DMS153 (cell line): Measurements from ENCODE around the gene TPSB2.
"Not testable (repeated sequence)": the region's sequence is repeated elsewhere in the genome, so short reads cannot be mapped to it uniquely, and the experiment has no call there.

Source experiments
- DNase-seq: peaks from one replicate; lab custom pipeline; 2025; lab: John Stamatoyannopoulos, UW

The TPSB2 gene

GRCh38 chr16:1199347-1200013, 30.5 kb downstream of the TPSB2 start:
- DNase-seq = no peak

GRCh38 chr16:1198671-1199346, 31.2 kb downstream of the TPSB2 start:
- not testable (repeated sequence) for DNase-seq

- DNase-seq = no peak
Observed at GRCh38 chr16:1198194-1198593, 31.8 kb downstream of the TPSB2 start.

GRCh38 chr16:1197237-1197866, 32.6 kb downstream of the TPSB2 start:
- DNase-seq = peak; percentile 88

DNA sequence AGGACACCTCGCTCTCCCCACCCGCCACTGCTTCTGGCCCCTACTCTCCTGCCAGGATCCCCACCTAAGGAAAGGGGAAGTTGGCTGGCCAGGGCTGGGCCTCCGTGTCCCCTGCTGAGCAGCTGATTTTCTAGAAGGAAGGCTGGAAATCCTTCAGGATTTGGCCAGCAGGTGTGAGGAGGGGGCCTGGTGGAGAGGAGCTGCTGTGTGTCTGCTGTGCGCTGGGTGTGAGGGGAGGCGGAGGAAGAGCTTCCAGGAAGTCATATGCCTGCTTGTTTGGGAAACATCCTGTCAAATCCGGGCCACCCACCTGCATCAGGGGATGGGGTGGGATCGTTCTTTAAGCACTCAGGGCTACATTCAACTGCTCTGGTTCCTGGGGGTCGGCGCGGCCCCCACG, 33.5 kb downstream of the TPSB2 start:
- DNase-seq = peak; percentile 19

GRCh38 chr16:1195393-1195666, 34.7 kb downstream of the TPSB2 start:
- DNase-seq = no peak

GRCh38 chr16:1194665-1195392, 35.2 kb downstream of the TPSB2 start:
- DNase-seq = no peak

DNA sequence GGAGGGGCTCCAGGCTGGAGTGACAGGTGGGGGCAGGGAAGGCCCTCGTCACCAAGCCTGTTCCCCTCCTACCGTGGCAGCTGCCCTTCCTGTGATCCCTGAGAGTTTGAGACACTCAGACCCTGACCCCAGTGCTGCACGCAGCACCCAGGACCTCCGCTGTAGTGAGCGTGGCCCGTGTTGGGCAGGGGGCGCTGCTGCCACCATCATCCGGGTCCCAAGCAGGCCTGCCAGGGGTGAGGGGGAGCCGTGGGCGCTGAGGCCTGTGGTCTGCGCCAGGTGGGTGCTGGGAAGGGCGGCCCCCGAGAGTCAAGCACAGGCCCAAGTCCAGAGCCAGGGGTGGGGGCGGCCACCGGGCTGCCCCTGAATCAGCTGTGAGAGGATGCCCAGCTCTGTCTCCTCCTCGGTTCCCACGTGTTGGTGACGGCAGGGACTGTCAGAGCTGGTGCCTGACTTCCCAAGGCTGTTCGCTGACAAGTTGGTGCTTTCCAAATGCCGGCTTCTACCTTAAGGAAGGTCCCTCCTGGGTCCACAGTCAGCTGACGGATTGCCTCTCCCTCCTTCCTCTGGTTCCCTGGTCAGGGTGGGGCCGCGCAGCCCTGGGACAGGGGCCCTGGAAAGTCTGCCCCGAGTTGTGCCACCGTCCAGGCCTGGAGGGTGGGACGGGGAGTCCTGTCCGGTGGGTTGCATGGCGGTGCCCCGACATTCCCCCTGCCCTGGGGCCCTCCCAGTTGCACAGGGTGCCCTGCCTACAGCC, 36.0 kb downstream of the TPSB2 start:
- no peak for DNase-seq

DNA sequence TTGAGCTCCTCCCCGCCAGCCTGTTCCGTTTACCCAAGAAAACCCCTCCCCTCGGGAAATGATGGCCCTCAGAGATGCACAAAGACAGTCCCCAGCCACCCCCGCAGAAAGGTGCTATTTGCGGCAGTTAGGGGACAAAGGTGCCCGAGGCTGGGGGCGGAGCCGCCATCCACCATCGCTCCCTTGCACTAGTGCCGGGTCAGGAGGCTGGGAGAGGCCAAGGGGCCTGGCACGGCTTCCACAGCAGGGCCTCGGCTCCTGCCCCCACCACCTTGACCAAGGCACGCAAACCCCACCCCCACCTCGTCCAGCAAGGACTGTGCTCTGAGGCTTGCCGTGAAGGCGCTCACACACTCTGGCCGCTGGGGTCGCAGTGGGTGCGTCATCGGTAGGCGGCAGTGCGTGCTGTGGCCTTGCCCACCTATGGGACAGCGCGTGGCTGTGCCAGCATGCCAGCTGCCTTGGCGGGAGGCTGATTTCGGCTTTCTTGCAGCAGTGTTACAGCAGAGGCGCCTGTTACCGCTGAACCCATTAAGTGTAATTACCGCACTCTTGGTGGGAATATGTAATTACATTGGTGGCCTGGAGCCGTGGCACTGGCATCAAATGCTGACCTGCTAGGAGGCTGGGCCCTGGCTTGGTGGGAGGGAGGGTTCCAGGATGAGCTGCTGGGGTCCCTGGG, 36.7 kb downstream of the TPSB2 start:
- peak; percentile 66 for DNase-seq

DNA sequence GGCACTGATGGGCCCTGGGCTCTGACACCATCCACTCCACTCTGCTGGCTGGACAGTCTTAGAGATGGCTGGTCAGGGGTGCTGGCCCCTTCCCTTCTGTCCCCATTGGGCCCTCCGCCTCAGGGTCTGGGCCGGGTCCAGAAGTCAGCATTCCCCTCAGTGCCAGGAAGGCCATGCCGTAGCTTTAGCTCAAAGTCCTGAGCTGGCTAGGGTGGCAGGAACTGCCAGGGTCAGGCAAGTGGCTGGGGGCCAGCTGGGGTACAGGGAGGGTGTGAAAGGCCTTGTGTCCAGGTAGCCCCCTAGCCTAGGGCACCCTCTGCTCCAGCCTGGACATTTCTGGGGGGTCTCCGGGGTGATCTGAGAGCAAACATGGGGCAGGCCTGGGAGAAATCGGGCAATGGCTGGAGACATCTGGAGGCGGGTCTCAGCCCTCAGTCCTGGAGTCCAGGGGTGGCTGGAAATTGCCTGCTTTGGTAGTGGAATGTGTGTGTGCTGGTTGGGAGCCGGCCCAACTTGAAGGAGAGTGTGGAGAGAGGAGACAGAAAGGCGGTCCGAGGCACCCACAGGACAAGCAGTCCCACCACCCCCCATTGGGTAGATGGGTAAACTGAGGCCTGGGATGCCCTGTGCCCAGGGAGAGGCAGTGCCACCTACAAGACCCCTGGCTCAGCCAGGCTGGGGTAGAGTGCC, 37.5 kb downstream of the TPSB2 start:
- no peak for DNase-seq

DNA sequence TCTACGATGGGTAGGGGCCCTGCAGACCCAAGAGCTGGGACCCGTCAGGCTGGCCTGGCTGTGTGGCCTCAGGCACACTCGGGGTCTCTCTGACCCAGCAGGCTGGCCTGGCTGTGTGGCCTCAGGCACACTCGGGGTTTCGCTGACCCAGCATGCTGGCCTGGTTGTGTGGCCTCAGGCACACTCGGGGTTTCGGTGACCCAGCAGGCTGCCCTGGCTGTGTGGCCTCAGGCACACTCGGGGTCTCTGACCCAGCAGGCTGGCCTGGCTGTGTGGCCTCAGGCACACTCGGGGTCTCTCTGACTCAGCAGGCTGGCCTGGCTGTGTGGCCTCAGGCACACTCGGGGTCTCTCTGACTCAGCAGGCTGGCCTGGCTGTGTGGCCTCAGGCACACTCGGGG, 39.2 kb downstream of the TPSB2 start:
- not testable (repeated sequence) for DNase-seq

DNA sequence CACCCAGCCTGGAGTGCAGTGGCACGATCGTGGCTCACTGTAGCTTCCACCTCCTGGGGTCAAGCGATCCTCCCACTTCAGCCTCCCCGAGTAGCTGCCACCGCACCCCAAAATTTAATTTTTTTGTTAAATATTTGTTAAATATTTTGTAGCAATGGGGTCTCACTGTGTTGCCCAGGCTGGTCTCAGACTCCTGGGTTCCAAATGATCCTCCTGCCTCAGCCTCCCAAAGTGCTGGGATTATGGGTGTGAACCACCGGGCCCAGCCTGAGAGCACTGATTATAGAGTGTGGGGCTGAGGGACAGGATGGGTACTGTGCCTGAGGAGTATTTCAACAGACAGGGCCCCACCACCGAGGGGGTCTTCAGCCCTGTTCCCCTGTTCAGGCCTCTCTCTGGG, 40.5 kb downstream of the TPSB2 start:
- DNase-seq = no peak

GRCh38 chr16:1188432-1189189, 41.4 kb downstream of the TPSB2 start:
- DNase-seq = no peak

DNA sequence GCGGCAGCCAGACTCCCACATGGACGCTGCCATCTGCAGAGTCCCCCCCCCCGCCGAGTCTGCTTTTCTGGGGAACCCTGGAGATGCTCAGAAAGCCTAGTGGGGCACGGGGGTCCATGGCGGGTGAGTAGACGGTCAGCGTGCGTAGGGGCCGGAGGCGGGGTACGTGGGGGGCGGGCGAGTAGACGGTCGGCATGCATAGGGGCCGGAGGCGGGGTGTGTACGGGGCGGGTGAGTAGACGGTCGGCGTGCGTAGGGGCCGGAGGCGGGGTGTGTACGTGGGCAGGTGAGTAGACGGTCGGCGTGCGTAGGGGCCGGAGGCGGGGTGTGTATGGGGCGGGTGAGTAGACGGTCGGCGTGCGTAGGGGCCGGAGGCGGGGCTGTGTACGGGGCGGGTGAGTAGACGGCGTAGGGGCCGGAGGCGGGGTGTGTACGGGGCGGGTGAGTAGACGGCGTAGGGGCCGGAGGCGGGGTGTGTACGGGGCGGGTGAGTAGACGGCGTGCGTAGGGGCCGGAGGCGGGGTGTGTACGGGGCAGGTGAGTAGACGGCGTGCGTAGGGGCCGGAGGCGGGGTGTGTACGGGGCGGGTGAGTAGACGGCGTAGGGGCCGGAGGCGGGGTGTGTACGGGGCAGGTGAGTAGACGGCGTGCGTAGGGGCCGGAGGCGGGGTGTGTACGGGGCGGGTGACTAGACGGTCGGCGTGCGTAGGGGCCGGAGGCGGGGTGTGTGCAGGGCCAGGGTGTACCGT, 44.4 kb downstream of the TPSB2 start:
- not testable (repeated sequence) for DNase-seq

GRCh38 chr16:1184980-1185379, 45.0 kb downstream of the TPSB2 start:
- DNase-seq = no peak

GRCh38 chr16:1184156-1184868, 45.7 kb downstream of the TPSB2 start:
- no peak for DNase-seq

DNA sequence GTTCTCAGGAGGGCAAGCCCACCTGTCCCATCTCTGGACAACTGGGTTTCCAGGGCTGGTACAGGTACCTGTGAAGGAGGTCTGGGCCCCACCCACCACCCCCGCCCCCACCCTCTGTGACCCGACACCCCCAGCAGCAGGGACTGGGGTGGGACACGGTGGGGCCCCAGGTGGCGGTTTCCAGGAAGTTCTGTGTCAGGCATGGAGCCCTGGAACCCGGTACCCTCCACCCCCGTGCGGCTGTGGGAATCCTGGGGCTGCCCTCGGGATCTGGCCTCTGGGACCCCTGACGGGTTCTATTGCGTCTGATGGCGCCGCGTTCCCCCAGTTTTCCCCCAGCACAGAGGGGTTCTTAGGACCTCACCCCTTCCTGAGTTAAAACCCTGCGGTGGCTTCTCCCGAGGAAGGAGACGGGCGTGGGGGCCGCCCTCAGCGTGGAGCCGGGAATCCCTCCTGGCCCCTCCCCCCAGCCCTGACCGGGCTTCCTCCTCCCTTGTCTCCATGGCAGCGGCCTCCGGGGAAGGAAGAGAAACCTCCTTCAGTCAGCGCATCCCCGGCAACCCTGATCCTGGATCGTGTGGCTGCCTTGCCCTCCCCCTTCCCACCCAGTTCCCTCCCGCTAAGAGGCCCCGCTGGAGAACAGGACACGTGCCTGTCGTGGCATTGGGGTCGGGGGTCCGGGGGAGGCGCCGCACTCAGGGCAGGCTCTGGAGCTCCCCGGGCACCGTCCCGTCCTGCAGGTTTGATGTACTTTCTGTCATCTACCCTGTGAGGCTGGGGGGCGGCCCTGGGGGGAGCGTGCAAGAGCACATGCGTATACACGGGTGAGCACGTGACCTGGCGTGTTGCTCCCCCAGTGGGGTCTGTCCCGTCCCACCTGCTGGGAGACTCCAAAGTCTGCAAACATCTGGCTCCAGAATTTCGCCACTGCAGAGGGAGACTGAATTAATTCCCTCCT, 46.8 kb downstream of the TPSB2 start:
- peak; percentile 40 for DNase-seq

DNA sequence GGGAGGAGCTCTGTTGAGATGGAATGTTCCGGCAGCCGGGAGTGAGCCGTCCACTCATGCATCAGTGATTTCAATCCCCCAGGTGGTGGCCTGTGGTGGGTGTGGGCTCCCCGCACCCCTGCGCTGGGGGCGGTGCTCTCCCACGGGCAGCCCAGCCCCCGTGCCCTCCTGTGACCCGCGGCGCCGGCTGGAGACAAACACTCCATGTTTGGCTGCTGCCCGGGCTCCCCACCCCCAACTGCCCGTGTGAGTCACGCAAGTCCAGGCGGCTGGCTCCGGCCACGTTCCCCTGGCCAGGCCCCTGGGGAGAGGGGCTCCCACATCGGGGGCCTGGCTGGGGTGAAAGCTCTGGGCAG, 47.7 kb downstream of the TPSB2 start:
- no peak for DNase-seq
